Measurements from ENCODE around the gene RXRA.

- TF ChIP-seq, protein P1, sequence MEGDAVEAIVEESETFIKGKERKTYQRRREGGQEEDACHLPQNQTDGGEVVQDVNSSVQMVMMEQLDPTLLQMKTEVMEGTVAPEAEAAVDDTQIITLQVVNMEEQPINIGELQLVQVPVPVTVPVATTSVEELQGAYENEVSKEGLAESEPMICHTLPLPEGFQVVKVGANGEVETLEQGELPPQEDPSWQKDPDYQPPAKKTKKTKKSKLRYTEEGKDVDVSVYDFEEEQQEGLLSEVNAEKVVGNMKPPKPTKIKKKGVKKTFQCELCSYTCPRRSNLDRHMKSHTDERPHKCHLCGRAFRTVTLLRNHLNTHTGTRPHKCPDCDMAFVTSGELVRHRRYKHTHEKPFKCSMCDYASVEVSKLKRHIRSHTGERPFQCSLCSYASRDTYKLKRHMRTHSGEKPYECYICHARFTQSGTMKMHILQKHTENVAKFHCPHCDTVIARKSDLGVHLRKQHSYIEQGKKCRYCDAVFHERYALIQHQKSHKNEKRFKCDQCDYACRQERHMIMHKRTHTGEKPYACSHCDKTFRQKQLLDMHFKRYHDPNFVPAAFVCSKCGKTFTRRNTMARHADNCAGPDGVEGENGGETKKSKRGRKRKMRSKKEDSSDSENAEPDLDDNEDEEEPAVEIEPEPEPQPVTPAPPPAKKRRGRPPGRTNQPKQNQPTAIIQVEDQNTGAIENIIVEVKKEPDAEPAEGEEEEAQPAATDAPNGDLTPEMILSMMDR (IDR thresholded peaks at IDR 0.05), result no peak
- TF ChIP-seq POLR2A (IDR thresholded peaks at IDR 0.05), result no peak
These were observed 7.8 kb upstream of the RXRA start for GRCh38 chr9:134318481-134318891.
